HEK293T (cell line): ENCODE measurements around the gene TSACC.

ENCODE experiments used
- ARNT ChIP-seq: fragments of 450-650 bp; IDR thresholded peaks from 2 replicates; pipeline ENCODE4 v1.6.1; 2017; ENCODE audit warnings: mild to moderate bottlenecking
- BHLHE40 ChIP-seq: fragments of 450-650 bp; IDR thresholded peaks from 2 replicates; pipeline ENCODE4 v1.6.1; 2016; ENCODE audit warnings: mild to moderate bottlenecking, moderate library complexity, borderline replicate concordance
- FOXA1 ChIP-seq: fragments of 450-650 bp; IDR thresholded peaks from 2 replicates; pipeline ENCODE4 v1.6.1; 2016; ENCODE audit warnings: mild to moderate bottlenecking
- FOXK2 ChIP-seq: fragments of 450-650 bp; IDR thresholded peaks from 2 replicates; pipeline ENCODE4 v1.6.1; 2016; ENCODE audit warnings: mild to moderate bottlenecking
- HDGF ChIP-seq: fragments of 450-650 bp; IDR thresholded peaks from 2 replicates; pipeline ENCODE4 v1.6.1; 2017; ENCODE audit warnings: antibody characterized with exemption, borderline replicate concordance
- L3MBTL2 ChIP-seq: fragments of 450-650 bp; conservative IDR thresholded peaks from 2 replicates; pipeline ENCODE4 v1.6.1; 2016; ENCODE audit warnings: mild to moderate bottlenecking
- NFRKB ChIP-seq: fragments of 450-650 bp; IDR thresholded peaks from 2 replicates; pipeline ENCODE4 v1.6.1; 2016; ENCODE audit warnings: mild to moderate bottlenecking, moderate library complexity
- SP1 ChIP-seq: fragments of 450-650 bp; IDR thresholded peaks from 2 replicates; pipeline ENCODE4 v1.6.1; 2017
- TARDBP ChIP-seq: fragments of 450-650 bp; IDR thresholded peaks from 2 replicates; pipeline ENCODE4 v1.6.1; 2016
- ZNF384 ChIP-seq: fragments of 450-650 bp; IDR thresholded peaks from 2 replicates; pipeline ENCODE4 v1.6.1; 2016

DNA sequence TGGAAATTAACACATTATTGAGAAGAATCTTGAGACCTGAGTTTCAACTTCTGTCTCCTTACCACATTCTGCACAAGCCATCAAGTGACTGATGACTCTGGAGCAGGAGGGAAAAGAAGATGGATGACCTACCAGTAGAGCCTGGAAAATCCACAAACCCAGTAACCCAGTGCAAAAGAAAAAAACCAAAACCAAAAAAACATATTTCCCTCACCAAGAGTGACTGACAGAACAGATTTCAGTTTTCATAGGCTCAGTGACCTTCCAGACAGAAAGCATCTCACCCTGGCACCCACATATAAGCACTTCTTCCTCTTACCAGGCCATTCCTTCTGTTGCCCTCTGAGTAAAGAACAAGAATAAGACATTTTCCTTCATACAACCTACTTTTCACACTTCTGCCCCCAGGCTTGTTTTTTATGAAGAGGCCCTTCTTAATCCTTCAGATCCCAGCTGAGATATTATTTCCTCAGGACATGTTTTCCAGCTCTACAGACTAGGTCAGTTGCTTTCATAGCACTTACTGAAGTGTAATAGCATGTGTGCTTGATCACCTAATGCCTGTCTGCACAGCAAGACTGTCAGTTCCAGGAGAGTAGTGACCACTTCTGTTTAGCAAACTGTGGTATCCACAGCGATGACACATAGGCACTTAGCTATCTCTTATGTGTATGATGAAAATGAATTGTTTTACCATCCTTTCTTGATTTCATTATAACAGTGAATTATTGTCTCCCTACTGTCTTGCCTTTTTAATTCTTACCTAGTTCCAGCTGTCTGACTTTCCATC lies 4.0 kb downstream of the TSACC start:
- TF ChIP-seq BHLHE40 (no peak), NFRKB (no peak), ZNF384 (no peak), SP1 (no peak), FOXA1 (no peak), ARNT (no peak), TARDBP (no peak), HDGF (no peak), FOXK2 (no peak), L3MBTL2 (no peak)
